WI38 (cell line): ENCODE data around the gene HCN1.

Experiments
- H3K4me3 ChIP-seq: 2 replicates; pipeline ENCODE4 v1.5.1; 2011; ENCODE audit warnings: low read depth, mild to moderate bottlenecking, control low read depth, low read length
- CTCF ChIP-seq: IDR thresholded peaks from 2 replicates; pipeline ENCODE4 v1.5.1; 2012; ENCODE audit warnings: low read depth, mild to moderate bottlenecking, control low read depth, low read length

HCN1 gene

GRCh38 chr5:45677524-45677923 lies 18.7 kb downstream of the HCN1 start:
- no peak overlapping the region for H3K4me3 ChIP-seq
- no peak for TF ChIP-seq CTCF

GRCh38 chr5:45672271-45672670 lies 23.9 kb downstream of the HCN1 start:
- H3K4me3 ChIP-seq, result no peak overlapping the region
- no peak for TF ChIP-seq CTCF

GRCh38 chr5:45648744-45649143 lies 47.4 kb downstream of the HCN1 start:
- no peak for TF ChIP-seq CTCF
- no peak overlapping the region for H3K4me3 ChIP-seq

- no peak overlapping the region for H3K4me3 ChIP-seq
- TF ChIP-seq CTCF, result no peak
These were observed 53.1 kb downstream of the HCN1 start for GRCh38 chr5:45643056-45643455.

- no peak for TF ChIP-seq CTCF
- no peak overlapping the region for H3K4me3 ChIP-seq
These were observed 53.8 kb downstream of the HCN1 start for GRCh38 chr5:45642370-45642769.

- TF ChIP-seq CTCF, result no peak
- no peak overlapping the region for H3K4me3 ChIP-seq
These were observed 57.1 kb downstream of the HCN1 start for GRCh38 chr5:45639040-45639439.

GRCh38 chr5:45627076-45627656 lies 69.0 kb downstream of the HCN1 start:
- no peak for TF ChIP-seq CTCF
- H3K4me3 ChIP-seq, result no peak overlapping the region
